Measurements from ENCODE around the gene IL1RL1. TPM values are rescaled to one million over a fixed set of nuclear protein-coding genes. Genes with fewer than 3 reads are reported as not detected.
"Not testable (repeated sequence)": the region's sequence is repeated elsewhere in the genome, so short reads cannot be mapped to it uniquely, and the experiment has no call there.

Gene IL1RL1
- total RNA-seq, 1 experiment from 2014 or later, result not detected

- Histone ChIP-seq H3K4me2 (ENCODE audit: low read depth, low read length, poor library complexity, severe bottlenecking) (no peak overlapping the region), H2AFZ (ENCODE audit: low read length) (no peak overlapping the region)
- no peak for DNase-seq
Measured at GRCh38 chr2:102313471-102313870, 2.1 kb downstream of the IL1RL1 start.

DNA sequence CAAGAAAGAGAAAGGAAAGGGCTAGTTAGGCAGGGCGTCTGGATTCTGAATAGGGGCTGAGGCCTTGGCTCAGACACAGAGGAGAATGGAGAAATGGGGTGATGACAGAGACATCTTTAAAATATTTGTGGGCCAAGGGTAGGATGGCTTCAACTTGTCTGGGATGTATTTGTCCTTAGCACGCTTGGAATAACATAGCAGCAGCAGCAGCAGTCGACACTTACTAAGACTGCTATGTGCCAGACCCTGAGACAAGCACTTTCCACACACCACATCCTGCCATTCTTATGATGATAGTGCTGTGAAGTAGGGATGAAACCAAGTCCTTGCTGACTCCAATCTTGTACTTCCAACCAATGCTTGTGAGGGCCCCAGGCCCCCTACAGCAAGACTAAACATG, 2.6 kb downstream of the IL1RL1 start:
- Histone ChIP-seq H2AFZ (ENCODE audit: low read length) (no peak overlapping the region), H3K4me2 (ENCODE audit: low read depth, low read length, poor library complexity, severe bottlenecking) (no peak overlapping the region), H3K36me3 (ENCODE audit: insufficient read depth, low read length) (no peaks in the 10 kb centered on the region), H3K27me3 (ENCODE audit: low read length) (no peaks in the 10 kb centered on the region), H4K20me1 (ENCODE audit: insufficient read depth, low read depth, low read length) (no peaks in the 10 kb centered on the region), H3K4me3 (ENCODE audit: low read length) (no peak overlapping the region), H3K4me1 (ENCODE audit: low read length) (no peaks in the 10 kb centered on the region), H3K9me3 (ENCODE audit: low read length) (no peaks in the 10 kb centered on the region), H3K9ac (ENCODE audit: low read length) (no peak overlapping the region), H3K27ac (ENCODE audit: low read length) (no peak overlapping the region), H3K79me2 (ENCODE audit: low read length) (no peaks in the 10 kb centered on the region), H3K9me2 (replicated peaks; ENCODE audit: insufficient read depth, low read length) (no peaks in the 10 kb centered on the region)
- DNase-seq, result no peak

More at GRCh38 chr2:102313471-102313870, 2.1 kb downstream of the IL1RL1 start:
- Histone ChIP-seq H3K9me2 (replicated peaks; ENCODE audit: insufficient read depth, low read length) (no peaks in the 10 kb centered on the region), H3K4me1 (ENCODE audit: low read length) (no peaks in the 10 kb centered on the region), H3K9me3 (ENCODE audit: low read length) (no peaks in the 10 kb centered on the region), H3K79me2 (ENCODE audit: low read length) (no peaks in the 10 kb centered on the region), H3K4me3 (ENCODE audit: low read length) (no peak overlapping the region), H3K36me3 (ENCODE audit: insufficient read depth, low read length) (no peaks in the 10 kb centered on the region), H4K20me1 (ENCODE audit: insufficient read depth, low read depth, low read length) (no peaks in the 10 kb centered on the region), H3K27me3 (ENCODE audit: low read length) (no peaks in the 10 kb centered on the region), H3K27ac (ENCODE audit: low read length) (no peak overlapping the region), H3K9ac (ENCODE audit: low read length) (no peak overlapping the region)

GRCh38 chr2:102315921-102316320, 4.6 kb downstream of the IL1RL1 start:
- Histone ChIP-seq H3K27me3 (ENCODE audit: low read length) (no peaks in the 10 kb centered on the region), H2AFZ (ENCODE audit: low read length) (no peak overlapping the region), H4K20me1 (ENCODE audit: insufficient read depth, low read depth, low read length) (no peaks in the 10 kb centered on the region)

GRCh38 chr2:102317715-102318114, 6.4 kb downstream of the IL1RL1 start:
- Histone ChIP-seq H3K9me3 (ENCODE audit: low read length) (no peaks in the 10 kb centered on the region), H3K9ac (ENCODE audit: low read length) (no peak overlapping the region), H3K9me2 (replicated peaks; ENCODE audit: insufficient read depth, low read length) (no peaks in the 10 kb centered on the region), H2AFZ (ENCODE audit: low read length) (no peak overlapping the region), H3K27ac (ENCODE audit: low read length) (no peak overlapping the region), H4K20me1 (ENCODE audit: insufficient read depth, low read depth, low read length) (no peaks in the 10 kb centered on the region), H3K4me1 (ENCODE audit: low read length) (no peaks in the 10 kb centered on the region), H3K4me3 (ENCODE audit: low read length) (no peak overlapping the region), H3K36me3 (ENCODE audit: insufficient read depth, low read length) (no peaks in the 10 kb centered on the region), H3K79me2 (ENCODE audit: low read length) (no peaks in the 10 kb centered on the region), H3K27me3 (ENCODE audit: low read length) (no peaks in the 10 kb centered on the region), H3K4me2 (ENCODE audit: low read depth, low read length, poor library complexity, severe bottlenecking) (no peak overlapping the region)
- no peak for DNase-seq

More at GRCh38 chr2:102315921-102316320, 4.6 kb downstream of the IL1RL1 start:
- Histone ChIP-seq H3K9me2 (replicated peaks; ENCODE audit: insufficient read depth, low read length) (no peaks in the 10 kb centered on the region), H3K9ac (ENCODE audit: low read length) (no peak overlapping the region), H3K4me2 (ENCODE audit: low read depth, low read length, poor library complexity, severe bottlenecking) (no peak overlapping the region), H3K36me3 (ENCODE audit: insufficient read depth, low read length) (no peaks in the 10 kb centered on the region), H3K4me3 (ENCODE audit: low read length) (no peak overlapping the region), H3K27ac (ENCODE audit: low read length) (no peak overlapping the region), H3K9me3 (ENCODE audit: low read length) (no peaks in the 10 kb centered on the region), H3K79me2 (ENCODE audit: low read length) (no peaks in the 10 kb centered on the region), H3K4me1 (ENCODE audit: low read length) (no peaks in the 10 kb centered on the region)
- no peak for DNase-seq

DNA sequence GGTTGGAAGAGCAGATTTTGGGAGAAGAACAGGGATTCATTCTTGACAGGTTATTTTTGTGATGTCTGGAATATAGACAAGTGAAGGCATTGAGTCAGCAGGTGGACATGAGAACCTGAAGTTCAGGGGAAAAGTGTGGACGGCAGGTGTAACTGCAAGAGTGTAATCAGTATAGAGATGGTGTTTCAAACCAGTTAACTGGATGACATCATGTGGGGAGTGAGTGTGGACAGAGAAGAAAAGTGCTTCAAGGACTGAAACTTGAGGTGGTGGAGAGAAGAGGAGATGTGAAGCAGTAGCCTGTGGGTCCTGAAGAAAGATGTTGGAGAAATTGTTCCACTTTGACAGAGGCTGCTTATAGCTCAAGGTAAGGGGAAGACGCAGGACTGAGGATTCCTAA, 7.1 kb downstream of the IL1RL1 start:
- H3K27ac ChIP-seq (ENCODE audit: low read length), result no peak overlapping the region
- H3K36me3 ChIP-seq (ENCODE audit: insufficient read depth, low read length), result no peaks in the 10 kb centered on the region
- H2AFZ ChIP-seq (ENCODE audit: low read length), result no peak overlapping the region
- no peak overlapping the region for H3K9ac ChIP-seq (ENCODE audit: low read length)
- no peaks in the 10 kb centered on the region for H3K27me3 ChIP-seq (ENCODE audit: low read length)
- H3K4me3 ChIP-seq (ENCODE audit: low read length), result no peak overlapping the region
- no peaks in the 10 kb centered on the region for H3K9me2 ChIP-seq (replicated peaks; ENCODE audit: insufficient read depth, low read length)
- no peaks in the 10 kb centered on the region for H3K79me2 ChIP-seq (ENCODE audit: low read length)
- H3K4me1 ChIP-seq (ENCODE audit: low read length), result no peaks in the 10 kb centered on the region
- no peaks in the 10 kb centered on the region for H4K20me1 ChIP-seq (ENCODE audit: insufficient read depth, low read depth, low read length)
- no peak for DNase-seq
- no peaks in the 10 kb centered on the region for H3K9me3 ChIP-seq (ENCODE audit: low read length)
- no peak overlapping the region for H3K4me2 ChIP-seq (ENCODE audit: low read depth, low read length, poor library complexity, severe bottlenecking)

- Histone ChIP-seq H3K4me1 (ENCODE audit: low read length) (no peaks in the 10 kb centered on the region), H2AFZ (ENCODE audit: low read length) (no peak overlapping the region), H3K4me2 (ENCODE audit: low read depth, low read length, poor library complexity, severe bottlenecking) (no peak overlapping the region), H3K9me3 (ENCODE audit: low read length) (no peaks in the 10 kb centered on the region), H3K9me2 (replicated peaks; ENCODE audit: insufficient read depth, low read length) (no peaks in the 10 kb centered on the region), H3K9ac (ENCODE audit: low read length) (no peak overlapping the region), H3K79me2 (ENCODE audit: low read length) (no peaks in the 10 kb centered on the region), H3K4me3 (ENCODE audit: low read length) (no peak overlapping the region), H4K20me1 (ENCODE audit: insufficient read depth, low read depth, low read length) (no peaks in the 10 kb centered on the region), H3K36me3 (ENCODE audit: insufficient read depth, low read length) (no peaks in the 10 kb centered on the region), H3K27me3 (ENCODE audit: low read length) (no peaks in the 10 kb centered on the region), H3K27ac (ENCODE audit: low read length) (no peak overlapping the region)
- no peak for DNase-seq
Measured at GRCh38 chr2:102321941-102322719, 10.8 kb downstream of the IL1RL1 start.

DNA sequence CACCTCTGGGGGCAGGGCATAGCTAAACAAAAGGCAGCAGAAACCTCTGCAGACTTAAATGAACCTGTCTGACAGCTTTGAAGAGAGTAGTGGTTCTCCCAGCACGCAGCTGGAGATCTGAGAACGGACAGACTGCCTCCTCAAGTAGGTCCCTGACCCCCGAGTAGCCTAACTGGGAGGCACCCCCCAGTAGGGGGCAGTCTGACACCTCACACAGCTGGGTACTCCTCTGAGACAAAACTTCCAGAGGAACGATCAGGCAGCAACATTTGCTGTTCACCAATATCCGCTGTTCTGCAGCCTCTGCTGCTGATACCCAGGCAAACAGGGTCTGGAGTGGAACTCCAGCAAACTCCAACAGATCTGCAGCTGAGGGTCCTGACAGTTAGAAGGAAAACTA, 13.6 kb downstream of the IL1RL1 start:
- H3K9me2 ChIP-seq (replicated peaks; ENCODE audit: insufficient read depth, low read length); H3K79me2 ChIP-seq (ENCODE audit: low read length); H3K9me3 ChIP-seq (ENCODE audit: low read length); H3K4me1 ChIP-seq (ENCODE audit: low read length); H3K27ac ChIP-seq (ENCODE audit: low read length); H4K20me1 ChIP-seq (ENCODE audit: insufficient read depth, low read depth, low read length); H3K9ac ChIP-seq (ENCODE audit: low read length); H3K4me2 ChIP-seq (ENCODE audit: low read depth, low read length, poor library complexity, severe bottlenecking); H3K27me3 ChIP-seq (ENCODE audit: low read length); H3K36me3 ChIP-seq (ENCODE audit: insufficient read depth, low read length); H2AFZ ChIP-seq (ENCODE audit: low read length); DNase-seq; H3K4me3 ChIP-seq (ENCODE audit: low read length): not testable (repeated sequence)

DNA sequence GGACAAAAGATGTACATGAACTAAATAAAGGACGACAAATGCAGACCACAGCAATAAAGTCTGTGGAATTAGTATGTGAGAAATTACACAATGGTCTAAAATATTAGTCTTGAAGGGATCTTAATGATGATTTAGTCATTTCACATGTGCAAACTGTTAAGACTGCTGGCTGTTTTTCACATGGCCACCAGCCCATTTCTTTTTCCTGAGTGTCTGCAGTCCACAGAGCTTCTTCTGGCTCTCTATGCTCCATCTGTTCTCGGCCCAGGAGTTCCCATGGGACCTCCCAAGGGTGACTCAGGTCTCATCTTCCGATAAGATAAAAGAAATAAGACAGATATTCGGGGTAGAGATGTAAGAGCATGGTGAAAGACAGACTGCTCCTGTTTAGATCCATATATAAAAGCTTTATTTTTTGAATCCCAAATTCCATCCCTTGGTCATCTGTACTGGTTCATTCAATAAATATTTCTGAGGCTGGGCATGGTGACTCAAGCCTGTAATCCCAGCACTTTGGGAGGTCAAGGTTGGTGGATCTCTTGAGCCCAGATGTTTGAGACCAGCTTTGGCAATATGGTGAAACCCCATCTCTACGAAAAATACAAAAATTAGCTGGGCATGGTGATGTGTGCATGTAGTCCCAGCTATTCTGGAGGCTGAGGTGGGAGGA, 20.1 kb downstream of the IL1RL1 start:
- no peak overlapping the region for H3K4me3 ChIP-seq (ENCODE audit: low read length)
- DNase-seq, result no peak
- H3K9me3 ChIP-seq (ENCODE audit: low read length), result no peaks in the 10 kb centered on the region
- no peak overlapping the region for H3K9ac ChIP-seq (ENCODE audit: low read length)
- no peaks in the 10 kb centered on the region for H3K4me1 ChIP-seq (ENCODE audit: low read length)
- no peaks in the 10 kb centered on the region for H3K27me3 ChIP-seq (ENCODE audit: low read length)
- no peaks in the 10 kb centered on the region for H3K79me2 ChIP-seq (ENCODE audit: low read length)
- no peak overlapping the region for H2AFZ ChIP-seq (ENCODE audit: low read length)
- H4K20me1 ChIP-seq (ENCODE audit: insufficient read depth, low read depth, low read length), result no peaks in the 10 kb centered on the region
- no peaks in the 10 kb centered on the region for H3K36me3 ChIP-seq (ENCODE audit: insufficient read depth, low read length)
- no peaks in the 10 kb centered on the region for H3K9me2 ChIP-seq (replicated peaks; ENCODE audit: insufficient read depth, low read length)
- H3K27ac ChIP-seq (ENCODE audit: low read length), result no peak overlapping the region
- H3K4me2 ChIP-seq (ENCODE audit: low read depth, low read length, poor library complexity, severe bottlenecking), result no peak overlapping the region
